Endothelial cell of umbilical vein (primary cell): ENCODE results near the gene PTPN14. TPM values are rescaled to one million over a fixed set of nuclear protein-coding genes. Genes with fewer than 3 reads are reported as not detected.

Source experiments
- BruUV-seq: library from RNA; stranded (reverse); fragments of 400-500 nt; replicated peaks from 2 replicates; lab custom pipeline; 2021; lab: Mats Ljungman, UMichigan
- CTCF ChIA-PET: fragments of 300-600, 350-600 bp; sonication (Branson Sonifier 250); formaldehyde crosslinking; loops from one replicate; lab custom pipeline; 2021; ENCODE audit warnings: antibody characterized with exemption, inconsistent platforms; lab: Charles Lee
- POLR2A ChIA-PET: fragments of 300-600, 350-600 bp; sonication (Branson Sonifier 250); formaldehyde crosslinking; loops from one replicate; lab custom pipeline; 2021; ENCODE audit warnings: antibody characterized with exemption, inconsistent platforms; lab: Charles Lee
- DNase-seq: peaks from one replicate; pipeline ENCODE4 v3.0.0-alpha.2; 2011; ENCODE audit warnings: low read depth, low spot score
- FAIRE-seq: peaks from 2 replicates; lab custom pipeline; 2011; peaks lifted over from hg19 to GRCh38; lab: Jason Lieb, UNC
- H2AFZ ChIP-seq: 2 replicates; pipeline ENCODE4 v1.6.0; 2012; ENCODE audit warnings: low read depth, low read length, control low read depth, inconsistent platforms
- H3K27ac ChIP-seq: 2 replicates; pipeline ENCODE4 v1.5.1; 2011; ENCODE audit warnings: low read depth, mild to moderate bottlenecking, control low read depth, low read length, moderate library complexity; ENCODE audit not compliant: insufficient read depth
- H3K27me3 ChIP-seq, 2 experiments: 2 replicates each; pipeline versions ENCODE4 v1.6.0 to v1.6.1; 2011; ENCODE audit warnings: low read length in 2 of 2, mixed read lengths in 1 of 2; ENCODE audit not compliant: control insufficient read depth in 2 of 2, insufficient read depth in 2 of 2
- H3K36me3 ChIP-seq, 2 experiments: 2 replicates in 1 of 2; 3 replicates in 1 of 2; pipeline ENCODE4 v1.5.1; 2011; ENCODE audit warnings: low read length in 2 of 2, mild to moderate bottlenecking in 1 of 2, moderate library complexity in 1 of 2; ENCODE audit not compliant: control insufficient read depth in 2 of 2, insufficient read depth in 2 of 2; ENCODE audit errors: extremely low read depth in 1 of 2
- H3K4me1 ChIP-seq: 3 replicates; pipeline ENCODE4 v1.5.1; 2011; ENCODE audit warnings: mild to moderate bottlenecking, low read length; ENCODE audit not compliant: control insufficient read depth, insufficient read depth; ENCODE audit errors: extremely low read depth
- H3K4me2 ChIP-seq: 2 replicates; pipeline ENCODE4 v1.6.1; 2011; ENCODE audit warnings: low read length, control low read depth, mixed read lengths; ENCODE audit not compliant: insufficient read depth
- H3K4me3 ChIP-seq, 3 experiments: fragments of 200-600 bp in 1 of 3; sonication (generic), shearing (Covaris generic) in 1 of 3; replicated peaks in 1 of 3; 2 replicates each; pipeline ENCODE4 v1.5.1; 2011 to 2016; ENCODE audit warnings: control low read depth in 3 of 3, low read length in 3 of 3, mild to moderate bottlenecking in 2 of 3, inconsistent platforms in 1 of 3, low read depth in 1 of 3, moderate library complexity in 1 of 3; ENCODE audit not compliant: insufficient read depth in 1 of 3
- H3K79me2 ChIP-seq: 2 replicates; pipeline ENCODE4 v1.6.0; 2012; ENCODE audit warnings: low read length, inconsistent platforms; ENCODE audit not compliant: control insufficient read depth, insufficient read depth
- H3K9ac ChIP-seq: replicated peaks from 2 replicates; pipeline ENCODE3; 2011; ENCODE audit warnings: low read length, control low read depth; ENCODE audit not compliant: insufficient read depth; ENCODE audit errors: extremely low read depth
- H3K9me1 ChIP-seq: replicated peaks from 3 replicates; pipeline ENCODE4 v1.6.0; 2011; ENCODE audit warnings: mild to moderate bottlenecking, low read length; ENCODE audit not compliant: control insufficient read depth, insufficient read depth; ENCODE audit errors: extremely low read depth
- H3K9me3 ChIP-seq: replicated peaks from 2 replicates; pipeline ENCODE4 v1.5.1; 2012; ENCODE audit warnings: low read length, inconsistent platforms; ENCODE audit not compliant: control insufficient read depth, insufficient read depth
- H4K20me1 ChIP-seq: replicated peaks from 2 replicates; pipeline ENCODE3; 2011; ENCODE audit warnings: mild to moderate bottlenecking, low read length; ENCODE audit not compliant: control insufficient read depth, insufficient read depth; ENCODE audit errors: extremely low read depth
- CTCF ChIP-seq, 2 donors: IDR thresholded peaks; 1 replicate in 1 of 2; 2 replicates in 1 of 2; pipeline ENCODE4 v1.5.1; 2011; ENCODE audit warnings: low read length in 2 of 2, mild to moderate bottlenecking in 2 of 2, moderate library complexity in 2 of 2, control low read depth in 1 of 2, inconsistent platforms in 1 of 2, low read depth in 1 of 2; ENCODE audit not compliant: insufficient read depth in 1 of 2; ENCODE audit errors: extremely low read depth in 1 of 2
- EZH2 ChIP-seq: IDR thresholded peaks from 2 replicates; pipeline ENCODE4 v1.6.1; 2012; ENCODE audit warnings: borderline replicate concordance, low read depth, mild to moderate bottlenecking, moderate library complexity, low read length, inconsistent platforms; ENCODE audit not compliant: severe bottlenecking
- FOS ChIP-seq: IDR thresholded peaks from 2 replicates; pipeline ENCODE4 v1.6.1; 2011; ENCODE audit warnings: mild to moderate bottlenecking, low read length, moderate library complexity, borderline replicate concordance; ENCODE audit not compliant: insufficient read depth
- GATA2 ChIP-seq: IDR thresholded peaks from 2 replicates; pipeline ENCODE4 v1.7.0; 2011; ENCODE audit warnings: low read depth, mild to moderate bottlenecking, moderate library complexity, mixed read lengths, low read length; ENCODE audit not compliant: insufficient read length, insufficient read depth
- JUN ChIP-seq: IDR thresholded peaks from 2 replicates; pipeline ENCODE4 v1.6.1; 2011; ENCODE audit warnings: borderline replicate concordance, low read depth; ENCODE audit not compliant: insufficient read length, insufficient read depth
- MAX ChIP-seq: IDR thresholded peaks from 2 replicates; pipeline ENCODE4 v1.6.1; 2011; ENCODE audit not compliant: insufficient read depth, insufficient read length
- MYC ChIP-seq: IDR thresholded peaks from one replicate; pipeline ENCODE4 v1.6.1; 2011; ENCODE audit warnings: mild to moderate bottlenecking, low read depth, low read length
- POLR2A ChIP-seq: IDR thresholded peaks from 2 replicates; pipeline ENCODE4 v1.6.1; 2012; ENCODE audit warnings: low read depth, mild to moderate bottlenecking, control low read depth, low read length
- POLR2AphosphoS5 ChIP-seq: IDR thresholded peaks from 2 replicates; pipeline ENCODE4 v1.6.1; 2012; ENCODE audit warnings: low read depth, mild to moderate bottlenecking, control low read depth, low read length, moderate library complexity; ENCODE audit not compliant: insufficient read depth
- dilution Hi-C: fragments of 300-500 bp; cut with MboI; formaldehyde crosslinking; loops from one replicate; pipeline ENCODE4 v1.15.0; 2019; ENCODE audit warnings: low sequenced_read_pairs; ENCODE audit not compliant: extremely low pct_ligation_motif_present
- intact Hi-C: fragments of 100-400 bp; cut with micrococcal nuclease; formaldehyde crosslinking; loops from one replicate; pipeline ENCODE4 v1.10.0; 2022
- polyA plus RNA-seq, 4 experiments: library from polyadenylated mRNA; depleted of rRNA in 3 of 4; stranded (reverse) in 3 of 4; unstranded in 1 of 4; fragments of >200 nt; gene quantifications; 2 replicates each; pipeline versions ENCODE4 v1.2.1 to v1.2.3, GENCODE V29; 2011 to 2012; ENCODE audit warnings: missing spikeins in 1 of 4
- total RNA-seq: library from RNA; stranded (reverse); gene quantifications from 2 replicates; pipeline ENCODE4 v1.2.3, GENCODE V29; 2021

PTPN14 gene
- total and polyA plus RNA-seq, 2 donors (not counting 3 experiments of a cell fraction or from before 2014, with no cell fraction given): 18.5 to 93.0 TPM

GRCh38 chr1:214473862-214474261 lies 77.5 kb downstream of the PTPN14 start:
- no peak overlapping the region for H3K9ac ChIP-seq
- H3K36me3 ChIP-seq: no peaks in the 10 kb centered on the region
- peaks cover 4% of the 10 kb centered on the region for H4K20me1 ChIP-seq
- ChIA-PET POLR2A (no interaction called here), CTCF (interaction anchor here (0.9 to 2.4 kb wide), 4 partner anchors 8 to 18 kb away, joined by 3 to 11 read pairs (median 5); no protein-coding TSS in a partner anchor)
- H3K4me1 ChIP-seq: peaks cover 28% of the 10 kb centered on the region
- H3K79me2 ChIP-seq: peaks cover 95% of the 10 kb centered on the region
- BruUV-seq: no TSS peak
- intact Hi-C loops: no loop called here
- H3K4me3 ChIP-seq: no peak overlapping the region
- H3K9me1 ChIP-seq: no peaks in the 10 kb centered on the region
- no peaks in the 10 kb centered on the region for H3K9me3 ChIP-seq
- no peak for FAIRE-seq
- dilution Hi-C loops: loop anchor here (10.0 kb wide), 1 partner anchor 71 kb away; no protein-coding TSS in a partner anchor
- no peak overlapping the region for H3K4me2 ChIP-seq
- H3K27ac ChIP-seq: no peak overlapping the region
- no peak overlapping the region for H2AFZ ChIP-seq
- TF ChIP-seq POLR2AphosphoS5 (no peak), JUN (no peak)
- no peak for DNase-seq
- H3K27me3 ChIP-seq: no peaks in the 10 kb centered on the region

GRCh38 chr1:214473387-214473786 lies 78.0 kb downstream of the PTPN14 start:
- BruUV-seq: no TSS peak
- no peaks in the 10 kb centered on the region for H3K27me3 ChIP-seq
- peaks cover 6% of the 10 kb centered on the region for H4K20me1 ChIP-seq
- no peak overlapping the region for H3K4me2 ChIP-seq
- peaks cover 95% of the 10 kb centered on the region for H3K79me2 ChIP-seq
- no peak overlapping the region for H2AFZ ChIP-seq
- H3K27ac ChIP-seq: no peak overlapping the region
- no peak for TF ChIP-seq GATA2
- no peak for TF ChIP-seq MYC
- TF ChIP-seq EZH2: no peak
- TF ChIP-seq FOS: no peak
- TF ChIP-seq CTCF (IDR thresholded peaks at IDR 0.05; ENCODE audit: extremely low read depth in 1 of 2, insufficient read depth in 1 of 2, low read depth in 1 of 2, low read length in 2 of 2): no peak
- TF ChIP-seq JUN: no peak
- TF ChIP-seq MAX: no peak
- TF ChIP-seq POLR2AphosphoS5: no peak
- no peak for TF ChIP-seq POLR2A
- intact Hi-C loops: no loop called here
- H3K9ac ChIP-seq: no peak overlapping the region
- CTCF ChIA-PET: interaction anchor here (0.9 to 2.4 kb wide), 4 partner anchors 9 to 18 kb away, joined by 3 to 11 read pairs (median 5); no protein-coding TSS in a partner anchor
- dilution Hi-C loops: loop anchor here (10.0 kb wide), 1 partner anchor 71 kb away; no protein-coding TSS in a partner anchor
- H3K9me3 ChIP-seq: no peaks in the 10 kb centered on the region
- H3K9me1 ChIP-seq: no peaks in the 10 kb centered on the region
- POLR2A ChIA-PET: no interaction called here
- DNase-seq: no peak
- peaks cover 28% of the 10 kb centered on the region for H3K4me1 ChIP-seq
- H3K4me3 ChIP-seq: no peak overlapping the region
- no peaks in the 10 kb centered on the region for H3K36me3 ChIP-seq
- no peak for FAIRE-seq
